Myocyte (in vitro differentiated cells): ENCODE data around the gene HOXA3. TPM values are rescaled to one million over a fixed set of nuclear protein-coding genes. Genes with fewer than 3 reads are reported as not detected.

Experiments
- DNase-seq: peaks from one replicate; pipeline ENCODE4 v3.0.0-alpha.2; 2012; ENCODE audit warnings: low read depth
- total RNA-seq: library from RNA; depleted of rRNA; stranded (reverse); fragments of >200 nt; gene quantifications from 2 replicates; pipeline ENCODE4 v1.2.3, GENCODE V29; 2014

HOXA3 gene
- total RNA-seq, 1 donor from 2014 or later: 4.4 TPM

DNA sequence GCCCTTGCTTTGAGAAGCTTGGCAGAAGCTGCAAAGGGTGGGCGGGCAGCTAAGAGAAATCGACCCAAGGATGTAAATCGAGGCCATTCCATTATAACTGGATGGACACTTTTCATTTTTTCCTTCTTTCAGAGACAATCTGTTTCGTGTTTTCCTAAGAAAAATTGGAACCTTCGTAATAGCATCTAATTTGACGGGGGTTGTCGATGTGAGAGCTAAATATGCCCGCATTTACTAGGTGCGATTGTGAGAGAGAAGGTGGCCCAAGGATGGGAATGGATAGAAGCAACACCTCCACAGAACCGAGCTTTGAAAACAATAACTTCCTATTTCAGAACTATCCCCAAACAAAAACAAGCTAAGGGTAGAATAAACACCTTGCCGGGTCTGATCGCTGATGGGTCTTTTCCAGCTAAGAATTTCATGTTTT, 21.0 kb downstream of the HOXA3 start:
- no peak for DNase-seq

GRCh38 chr7:27130540-27131389, 21.6 kb downstream of the HOXA3 start, which contains the start of gene HOXA4:
HOXA4 (minus strand) TSS chr7:27130757; CDS start chr7:27130733, 24 bp downstream.
- DNase-seq: peak; percentile 97

DNA sequence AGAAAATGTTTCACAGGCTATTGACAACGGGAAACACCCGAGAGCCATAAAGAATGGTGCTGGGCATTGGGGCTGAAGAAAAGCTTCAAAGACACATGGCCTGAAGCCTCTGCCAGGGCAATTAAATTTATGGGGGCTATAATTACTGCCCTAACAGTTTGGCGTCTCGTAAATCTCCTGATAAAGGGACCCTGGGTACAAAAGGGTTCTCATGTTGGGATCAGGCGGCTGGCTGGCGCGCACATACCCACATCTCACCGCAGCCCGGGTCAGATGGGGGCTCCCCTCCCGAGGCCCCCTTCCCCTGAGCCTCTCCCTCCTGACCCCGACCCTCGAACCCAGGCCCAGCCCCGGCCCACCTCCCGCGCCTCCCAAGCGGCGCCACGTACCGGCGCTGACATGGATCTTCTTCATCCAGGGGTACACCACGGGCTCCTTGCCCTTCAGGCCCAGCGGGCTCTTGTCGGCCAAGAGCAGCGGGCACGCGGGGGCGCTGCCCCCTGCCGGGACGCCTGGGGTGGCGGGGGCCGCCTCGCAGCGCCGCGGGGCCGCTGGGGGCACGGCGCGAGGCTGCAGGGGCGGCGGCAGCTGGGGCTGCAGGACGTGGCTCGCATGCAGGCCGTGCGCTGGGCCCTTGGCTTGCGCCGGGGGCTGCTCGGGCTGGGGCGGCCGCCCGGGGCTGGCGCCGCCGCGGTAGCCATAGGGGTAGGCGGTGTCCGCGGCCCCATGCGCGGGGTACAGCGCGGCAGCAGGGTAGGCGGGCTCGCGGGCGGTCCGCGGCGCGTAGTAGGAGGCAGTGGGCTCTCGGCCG, 22.4 kb downstream of the HOXA3 start:
- peak; percentile 81 for DNase-seq

DNA sequence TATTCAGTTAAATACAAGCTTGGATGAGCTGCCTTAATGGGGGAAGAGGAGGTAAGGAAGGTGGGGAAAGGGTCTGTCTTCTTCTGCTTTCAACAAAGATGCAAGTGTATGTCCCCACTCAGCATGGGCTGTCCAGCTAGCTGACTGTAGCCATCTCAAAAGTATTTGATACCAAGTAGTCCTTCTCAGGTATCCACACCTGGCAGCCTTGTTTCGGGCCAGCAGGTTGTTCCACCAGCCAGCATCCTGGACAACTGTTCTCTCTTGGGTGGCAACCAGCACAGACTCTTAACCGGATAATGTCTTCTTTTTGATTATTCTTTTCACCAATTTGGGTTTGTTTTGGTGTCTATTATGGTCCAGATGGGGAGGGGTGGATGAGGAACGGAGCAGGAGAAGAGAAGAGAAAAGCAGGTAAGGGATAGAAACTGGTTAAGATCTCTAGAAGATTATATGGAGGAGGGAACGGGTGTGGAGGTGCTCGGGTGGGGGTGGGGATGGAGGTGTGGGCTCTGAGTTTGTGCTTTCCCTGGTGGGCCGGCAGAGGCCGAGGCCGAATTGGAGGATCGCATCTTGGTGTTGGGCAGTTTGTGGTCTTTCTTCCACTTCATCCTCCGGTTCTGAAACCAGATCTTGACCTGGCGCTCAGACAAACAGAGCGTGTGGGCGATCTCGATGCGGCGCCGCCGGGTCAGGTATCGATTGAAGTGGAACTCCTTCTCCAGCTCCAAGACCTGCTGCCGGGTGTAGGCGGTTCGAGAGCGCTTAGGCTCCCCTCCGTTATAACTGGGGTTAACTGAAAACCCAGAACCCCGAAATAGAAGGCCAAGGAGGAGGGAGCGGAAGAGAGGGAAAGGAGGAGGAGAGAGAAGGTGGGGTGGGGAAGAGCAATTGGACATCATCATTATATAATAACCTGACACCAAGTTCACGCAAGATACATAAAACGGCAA, 23.3 kb downstream of the HOXA3 start:
- DNase-seq: no peak

DNA sequence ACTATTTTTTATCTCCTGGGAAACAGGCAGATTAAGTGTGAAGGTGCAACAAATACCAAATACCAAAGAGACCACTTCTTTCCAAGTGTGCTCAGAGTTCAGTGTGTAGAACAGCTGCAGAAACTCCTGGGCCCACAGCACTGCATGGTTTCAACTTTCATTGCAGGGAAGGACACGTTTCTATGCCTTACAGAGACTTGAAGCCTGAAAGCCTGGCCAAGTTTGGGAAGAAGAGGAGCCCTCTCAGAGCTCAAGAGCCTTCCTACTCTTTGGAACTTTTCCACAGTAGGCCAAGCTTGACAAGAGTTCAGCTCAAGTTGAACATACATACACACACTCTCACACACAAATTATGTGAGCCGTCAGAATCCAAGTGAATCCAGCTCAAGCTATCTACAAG, 24.3 kb downstream of the HOXA3 start:
- peak; percentile 82 for DNase-seq

- no peak for DNase-seq
Measured at GRCh38 chr7:27126596-27127327, 25.6 kb downstream of the HOXA3 start.

DNA sequence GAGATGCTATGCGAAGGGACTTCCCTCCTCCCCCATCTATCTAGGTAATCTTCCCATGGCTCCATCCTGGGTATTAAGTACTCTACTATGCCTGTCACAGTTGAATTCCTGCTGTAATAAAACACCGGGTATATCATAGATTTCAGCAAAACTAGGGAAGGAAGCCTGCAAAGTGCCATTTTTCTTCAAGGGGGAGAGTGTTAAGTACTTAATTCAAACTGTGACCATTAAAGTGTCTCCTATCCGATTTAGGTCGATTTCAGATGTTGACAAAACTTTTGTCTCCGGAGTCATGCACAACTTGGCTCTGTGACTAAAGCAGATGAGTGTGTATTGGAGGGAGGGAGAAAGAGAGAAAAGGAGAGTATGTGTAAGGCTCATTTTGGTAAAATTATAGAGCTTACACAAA, 26.4 kb downstream of the HOXA3 start:
- no peak for DNase-seq

- peak; percentile 88 for DNase-seq
Measured at GRCh38 chr7:27124902-27125689, 27.3 kb downstream of the HOXA3 start.

GRCh38 chr7:27124096-27124901, 28.1 kb downstream of the HOXA3 start:
- DNase-seq: no peak

- no peak for DNase-seq
Measured at GRCh38 chr7:27123477-27124053, 28.8 kb downstream of the HOXA3 start.

DNA sequence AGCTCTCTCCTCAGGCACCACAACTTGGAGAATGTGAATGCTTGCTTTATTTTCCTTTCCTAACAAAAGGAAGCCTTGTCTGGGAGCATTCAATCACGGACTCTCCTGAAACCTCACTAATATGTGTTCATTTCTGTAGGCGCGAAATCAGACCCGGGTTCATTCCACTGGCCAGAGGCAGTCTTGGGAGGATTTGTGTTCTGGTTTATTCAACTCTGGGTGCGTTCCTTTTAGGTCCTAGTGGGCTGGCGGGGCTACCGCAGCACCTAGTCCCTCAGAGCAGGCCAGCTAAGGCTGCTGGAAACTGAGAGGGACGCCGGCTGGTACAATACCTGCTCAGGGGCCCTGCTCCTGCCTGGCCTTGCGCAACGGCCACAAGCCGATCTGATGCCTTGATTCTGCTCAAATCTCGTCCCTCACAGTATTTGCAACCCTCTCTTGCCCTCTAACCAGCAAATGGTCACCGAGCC, 29.3 kb downstream of the HOXA3 start:
- DNase-seq: no peak

GRCh38 chr7:27122077-27122910, 30.1 kb downstream of the HOXA3 start:
- DNase-seq: no peak

DNA sequence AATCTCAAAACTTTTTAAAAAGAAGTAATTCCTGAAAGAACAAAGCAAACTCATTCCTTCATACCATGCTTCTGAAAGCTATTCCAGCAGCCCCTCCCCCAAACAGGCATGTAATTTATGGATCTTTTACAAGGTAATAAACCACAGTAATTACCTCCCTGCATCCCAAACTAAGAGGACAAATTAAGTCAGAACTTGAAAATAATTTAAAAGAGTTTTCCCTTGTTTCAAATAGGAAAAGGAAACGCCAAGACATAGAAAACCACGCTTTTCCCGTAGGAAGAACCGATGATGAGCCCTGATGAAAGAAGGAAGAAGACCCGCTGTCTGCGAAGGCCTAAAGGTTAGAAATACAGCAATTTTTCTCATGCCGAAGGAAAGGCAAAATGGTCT, 30.7 kb downstream of the HOXA3 start:
- no peak for DNase-seq

GRCh38 chr7:27119412-27119911, 32.9 kb downstream of the HOXA3 start:
- no peak for DNase-seq

- DNase-seq: no peak
Measured at GRCh38 chr7:27118580-27118979, 33.8 kb downstream of the HOXA3 start.

- DNase-seq: no peak
Measured at GRCh38 chr7:27117887-27118491, 34.4 kb downstream of the HOXA3 start.
